OCI-LY1 (cell line): ENCODE data around the gene SERPINA4.

Experiments used
- H2AFZ ChIP-seq: fragments of 200-600 bp; sonication (generic), shearing (Covaris generic); 2 replicates; pipeline ENCODE4 v1.6.0; 2014; ENCODE audit warnings: antibody characterized with exemption, mild to moderate bottlenecking, low read length
- H3F3A ChIP-seq: fragments of 200-600 bp; sonication (generic), shearing (Covaris generic); 2 replicates; pipeline ENCODE4 v1.6.0; 2014; ENCODE audit warnings: mild to moderate bottlenecking, antibody characterized with exemption, low read length, moderate library complexity; ENCODE audit not compliant: insufficient read depth
- H3K27ac ChIP-seq: fragments of 200-600 bp; sonication (generic); 2 replicates; pipeline ENCODE4 v1.5.1; 2014; ENCODE audit warnings: low read length, mixed run types, mild to moderate bottlenecking, low read depth; ENCODE audit not compliant: poor library complexity, severe bottlenecking
- H3K27me3 ChIP-seq: fragments of 200-600 bp; sonication (generic); 2 replicates; pipeline ENCODE4 v1.6.0; 2014; ENCODE audit warnings: antibody characterized with exemption, mild to moderate bottlenecking, low read length, moderate library complexity; ENCODE audit not compliant: insufficient read depth
- H3K36me3 ChIP-seq: fragments of 200-600 bp; sonication (generic); 2 replicates; pipeline ENCODE4 v1.6.1; 2014; ENCODE audit warnings: mild to moderate bottlenecking, antibody characterized with exemption, low read length, moderate library complexity, mixed read lengths; ENCODE audit not compliant: insufficient read depth
- H3K4me1 ChIP-seq: fragments of 200-600 bp; sonication (generic); 2 replicates; pipeline ENCODE4 v1.5.1; 2014; ENCODE audit warnings: mild to moderate bottlenecking, low read length, moderate library complexity; ENCODE audit not compliant: insufficient read depth, severe bottlenecking
- H3K4me2 ChIP-seq: fragments of 200-600 bp; sonication (generic), shearing (Covaris generic); 2 replicates; pipeline ENCODE4 v1.6.1; 2014; ENCODE audit warnings: low read length
- H3K4me3 ChIP-seq: fragments of 200-600 bp; sonication (generic); 2 replicates; pipeline ENCODE4 v1.5.1; 2014; ENCODE audit warnings: low read length, low read depth, mild to moderate bottlenecking, mixed read lengths; ENCODE audit not compliant: poor library complexity, severe bottlenecking
- H3K79me2 ChIP-seq: fragments of 200-600 bp; shearing (Covaris generic); 2 replicates; pipeline ENCODE4 v1.6.1; 2016; ENCODE audit warnings: mixed run types, low read length, mixed read lengths; ENCODE audit not compliant: insufficient read depth
- H3K9ac ChIP-seq: fragments of 200-600 bp; sonication (generic), shearing (Covaris generic); 2 replicates; pipeline ENCODE4 v1.6.1; 2014; ENCODE audit warnings: mild to moderate bottlenecking, low read length, mixed read lengths
- H3K9me2 ChIP-seq: fragments of 200-600 bp; sonication (generic), shearing (Covaris generic); 2 replicates; pipeline ENCODE4 v1.6.1; 2014; ENCODE audit warnings: low read depth, mild to moderate bottlenecking, low read length, mixed read lengths
- H3K9me3 ChIP-seq: fragments of 200-600 bp; shearing (Covaris generic); 2 replicates; pipeline ENCODE4 v1.6.1; 2014; ENCODE audit warnings: low read length, mixed read lengths
- H4K20me1 ChIP-seq: fragments of 200-600 bp; sonication (generic), shearing (Covaris generic); 2 replicates; pipeline ENCODE4 v1.6.0; 2016; ENCODE audit warnings: mild to moderate bottlenecking, low read length; ENCODE audit not compliant: insufficient read depth
- EZH2 ChIP-seq: fragments of 200-600 bp; sonication (generic), shearing (Covaris generic); IDR thresholded peaks from 2 replicates; pipeline ENCODE4 v1.8.0; 2017; ENCODE audit warnings: borderline replicate concordance, mixed run types, mild to moderate bottlenecking, antibody characterized with exemption, low read length, moderate library complexity, mixed read lengths
- TF ChIP-seq, protein P1 (sequence below): fragments of 200-600 bp; sonication (generic), shearing (Covaris generic); IDR thresholded peaks from 2 replicates; pipeline ENCODE4 v1.5.1; 2017; ENCODE audit warnings: mild to moderate bottlenecking, antibody characterized with exemption, low read length, moderate library complexity, mixed read lengths

The SERPINA4 gene

DNA sequence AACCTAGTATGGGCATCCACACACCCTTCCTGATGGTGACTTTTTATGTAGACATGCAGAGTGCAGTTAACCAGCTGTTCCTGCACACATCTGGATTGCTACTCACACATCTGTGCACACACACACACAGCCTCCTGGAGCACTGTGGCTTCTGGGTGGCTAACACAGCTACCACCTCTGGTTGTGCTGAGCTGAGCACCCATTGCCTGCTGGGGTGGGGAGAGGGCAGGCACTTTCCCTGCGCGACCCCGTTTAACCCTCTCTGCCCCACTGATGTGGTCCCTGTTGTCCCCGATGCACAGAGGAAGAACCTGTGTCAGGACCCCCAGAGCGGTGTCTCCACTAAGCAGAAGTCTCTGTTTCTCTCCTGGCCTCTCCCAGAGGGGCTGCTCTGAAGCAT lies 36.5 kb downstream of the SERPINA4 start:
- Histone ChIP-seq H4K20me1 (no peaks in the 10 kb centered on the region), H3K79me2 (no peaks in the 10 kb centered on the region), H3K4me2 (no peak overlapping the region), H3F3A (no peaks in the 10 kb centered on the region), H3K9me2 (no peaks in the 10 kb centered on the region), H3K4me1 (no peaks in the 10 kb centered on the region), H2AFZ (no peak overlapping the region), H3K9me3 (no peaks in the 10 kb centered on the region), H3K9ac (no peak overlapping the region), H3K4me3 (no peak overlapping the region), H3K36me3 (no peaks in the 10 kb centered on the region), H3K27ac (no peak overlapping the region), H3K27me3 (no peaks in the 10 kb centered on the region; the same call in 1 of the 2 replicates)
- TF ChIP-seq EZH2 = no peak
- TF ChIP-seq, protein P1, sequence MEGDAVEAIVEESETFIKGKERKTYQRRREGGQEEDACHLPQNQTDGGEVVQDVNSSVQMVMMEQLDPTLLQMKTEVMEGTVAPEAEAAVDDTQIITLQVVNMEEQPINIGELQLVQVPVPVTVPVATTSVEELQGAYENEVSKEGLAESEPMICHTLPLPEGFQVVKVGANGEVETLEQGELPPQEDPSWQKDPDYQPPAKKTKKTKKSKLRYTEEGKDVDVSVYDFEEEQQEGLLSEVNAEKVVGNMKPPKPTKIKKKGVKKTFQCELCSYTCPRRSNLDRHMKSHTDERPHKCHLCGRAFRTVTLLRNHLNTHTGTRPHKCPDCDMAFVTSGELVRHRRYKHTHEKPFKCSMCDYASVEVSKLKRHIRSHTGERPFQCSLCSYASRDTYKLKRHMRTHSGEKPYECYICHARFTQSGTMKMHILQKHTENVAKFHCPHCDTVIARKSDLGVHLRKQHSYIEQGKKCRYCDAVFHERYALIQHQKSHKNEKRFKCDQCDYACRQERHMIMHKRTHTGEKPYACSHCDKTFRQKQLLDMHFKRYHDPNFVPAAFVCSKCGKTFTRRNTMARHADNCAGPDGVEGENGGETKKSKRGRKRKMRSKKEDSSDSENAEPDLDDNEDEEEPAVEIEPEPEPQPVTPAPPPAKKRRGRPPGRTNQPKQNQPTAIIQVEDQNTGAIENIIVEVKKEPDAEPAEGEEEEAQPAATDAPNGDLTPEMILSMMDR = no peak

DNA sequence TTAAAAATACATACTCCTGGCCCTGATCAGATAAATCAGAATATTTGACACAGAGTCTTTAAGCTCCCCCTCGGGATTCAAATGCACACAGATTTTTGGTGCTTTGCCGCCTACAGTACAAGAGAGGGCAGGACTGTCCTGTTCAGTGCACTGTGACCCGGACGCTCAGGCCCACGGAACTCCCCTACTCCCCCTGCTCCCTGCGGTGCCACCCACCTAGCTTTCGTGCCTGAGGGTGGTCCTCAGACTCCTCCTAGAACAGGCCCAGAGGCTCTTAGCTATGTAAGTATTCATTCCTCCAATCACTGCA lies 37.2 kb downstream of the SERPINA4 start:
- Histone ChIP-seq H3K9ac (no peak overlapping the region), H3K27ac (no peak overlapping the region), H2AFZ (no peak overlapping the region), H3K36me3 (no peaks in the 10 kb centered on the region), H3K4me3 (no peak overlapping the region), H3K79me2 (no peaks in the 10 kb centered on the region), H3K4me2 (no peak overlapping the region), H4K20me1 (no peaks in the 10 kb centered on the region), H3F3A (no peaks in the 10 kb centered on the region), H3K4me1 (no peaks in the 10 kb centered on the region), H3K9me2 (no peaks in the 10 kb centered on the region), H3K9me3 (no peaks in the 10 kb centered on the region), H3K27me3 (no peaks in the 10 kb centered on the region; the same call in 1 of the 2 replicates)
- TF ChIP-seq, protein P1 = no peak
- no peak for TF ChIP-seq EZH2

DNA sequence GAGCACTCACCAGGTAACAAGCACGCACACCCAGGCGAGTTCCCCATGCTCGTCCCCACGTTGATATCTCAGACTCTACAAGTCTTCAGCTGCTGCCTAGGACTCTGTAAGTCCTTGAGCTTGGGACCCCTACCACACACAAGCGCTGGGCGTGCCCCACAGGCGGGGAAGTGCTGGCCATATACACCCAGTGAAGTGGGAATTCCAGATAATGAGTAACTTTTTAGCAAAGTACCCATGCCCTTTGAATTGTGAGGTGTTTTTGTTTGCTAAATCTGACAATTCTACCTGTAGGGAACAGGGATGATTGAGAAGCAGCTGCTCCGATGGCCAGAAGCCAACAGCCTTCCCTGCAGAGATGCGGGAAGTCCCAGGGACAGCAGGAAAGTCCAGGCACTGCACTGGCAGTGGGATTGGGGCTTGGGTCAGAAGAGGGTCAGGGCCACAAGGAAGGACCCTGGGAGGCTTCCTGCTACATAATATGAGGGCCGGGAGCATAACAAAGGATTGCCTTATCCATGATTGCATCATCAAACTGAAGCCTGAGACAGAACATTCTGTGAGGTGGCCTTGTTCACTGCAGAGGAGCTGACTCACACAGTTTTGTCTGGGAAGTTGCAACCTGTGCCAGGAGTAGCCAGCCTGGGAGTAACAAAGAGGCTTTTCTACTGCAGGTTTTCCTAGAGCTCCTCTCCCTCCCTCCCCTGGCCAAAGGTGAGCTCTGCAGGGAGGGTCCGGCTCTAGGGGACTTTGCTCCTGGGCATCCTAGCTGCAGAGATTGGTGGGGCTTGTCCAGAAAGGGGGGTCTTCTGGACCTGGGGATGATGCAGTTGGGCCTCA lies 37.8 kb downstream of the SERPINA4 start:
- Histone ChIP-seq H3K9me3 (no peaks in the 10 kb centered on the region), H3K79me2 (no peaks in the 10 kb centered on the region), H3K9ac (no peak overlapping the region), H3F3A (no peaks in the 10 kb centered on the region), H3K9me2 (no peaks in the 10 kb centered on the region), H2AFZ (no peak overlapping the region), H3K27me3 (no peaks in the 10 kb centered on the region; the same call in 1 of the 2 replicates), H3K27ac (no peak overlapping the region), H3K36me3 (no peaks in the 10 kb centered on the region), H3K4me3 (no peak overlapping the region), H3K4me1 (no peaks in the 10 kb centered on the region), H4K20me1 (no peaks in the 10 kb centered on the region), H3K4me2 (no peak overlapping the region)
- TF ChIP-seq, protein P1 = no peak
- no peak for TF ChIP-seq EZH2
